IPS DF 19.7 (cell line): ENCODE results near the gene CNIH3.
"Not testable (repeated sequence)": the region's sequence is repeated elsewhere in the genome, so short reads cannot be mapped to it uniquely, and the experiment has no call there.

Experiments
- DNase-seq: peaks from one replicate; pipeline ENCODE4 v3.0.0-alpha.2; 2013; ENCODE audit warnings: low read depth, low spot score

Gene CNIH3

DNA sequence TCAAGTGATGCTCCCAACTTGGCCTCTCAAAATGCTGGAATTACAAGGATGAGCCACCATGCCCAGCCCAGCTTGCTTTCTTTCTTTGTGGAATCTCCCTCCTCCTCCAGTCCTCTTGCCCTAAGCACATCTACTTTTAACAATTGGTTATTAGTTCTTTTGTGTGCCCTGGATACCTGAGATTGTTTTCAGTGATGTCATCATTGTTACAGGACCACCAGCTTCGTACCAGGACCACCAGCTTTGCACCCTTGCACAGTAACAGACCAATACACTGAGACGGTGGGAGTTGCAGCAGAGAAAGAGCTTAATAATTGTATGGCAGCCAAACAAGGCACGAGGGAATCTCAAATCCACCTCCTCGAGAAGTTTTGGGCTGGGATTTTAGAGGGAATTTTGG lies 71.3 kb downstream of the CNIH3 start:
- DNase-seq, result no peak

DNA sequence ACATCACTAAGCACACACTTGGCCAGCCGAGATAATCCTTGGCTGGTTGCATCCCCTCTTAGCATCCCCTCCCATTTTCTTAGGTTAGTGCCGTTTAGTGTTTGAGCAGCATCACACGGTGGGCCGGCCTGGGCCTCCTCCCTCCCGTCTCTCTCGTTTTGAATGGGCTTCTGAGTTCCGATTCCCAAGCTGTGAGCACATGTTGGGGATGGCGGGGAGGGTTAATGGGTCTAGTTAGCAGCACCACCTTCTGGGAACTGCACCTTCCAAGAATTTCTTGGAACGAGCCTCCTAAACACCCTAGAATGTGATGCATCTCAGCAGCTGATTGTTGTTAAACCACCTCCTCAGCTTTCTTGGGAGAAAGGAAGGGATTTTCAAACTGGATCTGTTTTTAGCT lies 73.3 kb downstream of the CNIH3 start:
- DNase-seq, result no peak

DNA sequence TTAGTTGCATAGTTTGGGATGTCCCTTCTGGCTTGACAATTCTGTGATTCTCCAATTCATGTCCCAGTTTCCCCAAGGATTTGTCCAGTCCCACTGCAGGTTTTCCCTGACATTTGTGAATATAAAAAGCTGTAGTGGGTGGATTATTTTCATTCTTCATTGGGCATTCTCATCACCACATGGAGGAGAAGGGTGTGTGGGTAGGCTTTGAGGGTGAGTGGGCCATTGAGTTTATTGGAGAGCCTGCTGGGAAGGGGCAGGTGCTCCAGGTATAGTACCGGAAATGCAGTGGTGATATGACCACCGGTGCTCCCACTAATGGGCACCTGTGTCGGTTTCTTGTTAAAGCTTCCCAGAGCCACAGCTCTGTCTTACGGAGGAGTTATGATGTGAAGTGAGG lies 74.5 kb downstream of the CNIH3 start:
- DNase-seq, result no peak

DNA sequence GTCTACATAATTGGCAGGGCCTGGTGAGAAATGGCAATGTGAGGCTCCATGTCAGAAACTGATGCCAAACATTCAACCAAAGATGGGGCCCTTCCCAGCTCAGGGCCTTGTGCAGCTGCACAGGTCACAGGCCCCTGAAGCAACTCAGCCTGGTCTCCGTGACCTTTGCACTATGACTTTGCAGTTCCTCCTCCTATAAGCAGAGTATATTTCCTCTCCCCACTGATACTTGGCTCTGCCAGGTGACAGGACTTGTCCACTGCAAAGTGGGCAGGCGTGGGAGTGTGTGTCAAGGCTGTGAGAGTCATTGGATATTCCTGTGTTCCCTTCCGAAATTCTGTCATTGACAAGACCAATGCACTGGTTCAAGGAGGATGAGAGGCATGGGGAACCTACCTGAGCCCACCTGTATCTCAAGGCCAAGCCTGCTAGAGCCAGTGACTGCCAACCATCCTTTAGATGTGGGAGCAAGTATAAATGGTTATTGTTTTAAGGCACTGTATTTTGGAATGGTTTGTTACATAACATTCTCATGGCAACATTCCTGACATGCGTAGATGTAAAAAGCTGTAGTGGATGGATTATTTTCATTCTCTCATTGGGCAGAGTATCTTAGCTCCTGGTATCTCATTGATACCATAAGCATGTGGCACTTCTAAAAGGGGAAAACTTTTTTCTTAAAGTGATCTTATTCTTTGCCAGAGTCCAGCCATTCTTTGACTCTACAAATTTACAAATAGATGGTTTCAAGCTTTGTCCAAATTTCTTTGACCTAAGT lies 75.2 kb downstream of the CNIH3 start:
- no peak for DNase-seq

DNA sequence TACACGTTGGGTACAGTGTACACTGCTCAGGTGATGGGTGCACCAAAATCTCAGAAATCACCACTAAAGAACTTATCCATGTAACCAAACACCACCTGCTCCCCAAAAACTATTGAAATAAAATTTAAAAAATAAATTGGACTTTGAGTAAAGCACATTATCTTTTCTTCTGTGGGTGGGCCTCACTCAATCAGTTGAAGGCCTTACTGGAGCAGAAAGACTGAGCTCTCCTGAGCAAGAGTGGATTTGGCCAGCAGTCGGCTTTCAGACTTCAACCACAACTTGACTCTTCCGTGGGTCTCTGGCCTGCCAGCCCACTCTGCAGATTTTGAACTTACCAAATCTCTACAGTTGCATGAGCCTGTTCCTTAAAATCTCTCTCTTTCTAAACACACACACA lies 78.9 kb downstream of the CNIH3 start:
- DNase-seq, result no peak

DNA sequence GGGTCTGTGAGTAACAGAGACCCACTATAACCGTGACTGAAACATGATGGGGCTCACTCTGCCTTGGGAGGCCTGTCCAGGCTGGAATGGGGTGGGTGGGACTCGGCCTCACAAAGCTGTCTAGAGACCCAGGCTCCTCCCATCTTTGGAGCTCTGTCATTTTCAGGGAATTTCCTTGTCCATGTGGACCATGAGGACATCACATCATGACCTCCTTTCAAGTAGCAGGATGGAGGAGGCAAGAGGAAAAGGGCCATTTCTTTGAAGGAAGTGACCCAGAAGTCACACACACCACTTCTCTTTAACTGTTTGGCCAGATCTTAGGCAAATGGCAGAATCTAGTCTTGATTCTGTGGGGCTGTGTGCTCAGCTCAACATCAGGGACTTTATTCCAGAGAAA lies 79.9 kb downstream of the CNIH3 start:
- no peak for DNase-seq

DNA sequence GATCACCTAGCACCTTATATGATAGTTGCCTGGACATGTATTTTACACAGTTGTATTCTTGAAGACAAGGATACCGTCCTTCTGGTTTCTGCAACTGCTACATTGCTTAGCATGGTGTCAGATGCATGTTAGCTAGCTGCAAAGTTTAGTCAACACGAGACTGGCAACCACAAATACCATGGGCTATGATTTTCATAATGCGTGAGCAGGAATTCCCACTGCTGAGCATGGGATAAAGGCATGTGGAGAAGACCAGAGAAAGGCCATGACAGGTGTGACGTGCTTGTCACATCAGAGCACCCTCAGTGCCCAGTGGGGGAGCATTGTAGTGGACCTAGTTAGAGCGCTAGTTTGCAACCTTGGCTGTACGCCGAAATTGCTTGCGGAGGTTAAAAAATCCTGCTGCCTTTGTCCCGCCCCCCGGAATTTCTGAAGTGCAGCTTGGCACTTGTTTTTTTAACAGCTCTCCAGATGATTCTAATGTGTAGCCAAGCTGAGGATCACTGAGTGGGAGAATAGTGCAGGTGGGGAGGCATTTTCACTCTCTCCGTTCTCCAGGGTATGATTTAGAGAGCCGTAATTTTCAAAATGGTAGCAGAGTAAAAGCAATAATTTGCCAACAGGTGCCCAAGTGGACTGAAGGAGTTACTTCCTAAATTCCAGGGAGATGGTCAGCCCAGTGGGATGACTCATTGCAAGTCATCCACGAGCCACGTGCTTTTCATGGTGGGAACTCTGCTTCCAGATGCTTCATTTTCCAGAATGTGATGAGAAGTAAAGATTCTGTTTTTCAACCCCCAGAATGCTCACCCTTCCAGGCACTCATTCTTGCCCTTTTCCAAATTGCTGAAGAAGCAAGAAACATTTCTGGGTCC lies 81.0 kb downstream of the CNIH3 start:
- no peak for DNase-seq

DNA sequence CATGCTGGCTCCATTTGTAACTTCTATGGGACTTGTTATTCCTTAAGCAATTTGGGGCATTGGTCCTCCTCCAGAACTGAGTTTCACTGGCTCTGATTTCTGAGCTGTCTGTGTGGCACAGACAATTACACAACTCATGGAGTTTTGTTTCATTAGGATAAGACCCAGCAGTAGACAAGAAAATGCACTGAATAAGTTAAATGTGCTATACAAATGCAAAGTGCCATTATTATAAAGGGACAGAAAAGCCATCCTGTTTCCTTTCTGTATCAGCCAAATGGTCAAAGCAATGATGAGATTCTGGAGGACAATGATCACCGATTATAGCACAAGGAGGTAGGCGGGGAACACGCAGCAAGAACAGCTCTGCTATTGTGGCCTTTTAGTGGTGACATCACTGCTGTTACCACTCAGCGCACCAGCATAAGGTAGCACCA lies 81.9 kb downstream of the CNIH3 start:
- no peak for DNase-seq

DNA sequence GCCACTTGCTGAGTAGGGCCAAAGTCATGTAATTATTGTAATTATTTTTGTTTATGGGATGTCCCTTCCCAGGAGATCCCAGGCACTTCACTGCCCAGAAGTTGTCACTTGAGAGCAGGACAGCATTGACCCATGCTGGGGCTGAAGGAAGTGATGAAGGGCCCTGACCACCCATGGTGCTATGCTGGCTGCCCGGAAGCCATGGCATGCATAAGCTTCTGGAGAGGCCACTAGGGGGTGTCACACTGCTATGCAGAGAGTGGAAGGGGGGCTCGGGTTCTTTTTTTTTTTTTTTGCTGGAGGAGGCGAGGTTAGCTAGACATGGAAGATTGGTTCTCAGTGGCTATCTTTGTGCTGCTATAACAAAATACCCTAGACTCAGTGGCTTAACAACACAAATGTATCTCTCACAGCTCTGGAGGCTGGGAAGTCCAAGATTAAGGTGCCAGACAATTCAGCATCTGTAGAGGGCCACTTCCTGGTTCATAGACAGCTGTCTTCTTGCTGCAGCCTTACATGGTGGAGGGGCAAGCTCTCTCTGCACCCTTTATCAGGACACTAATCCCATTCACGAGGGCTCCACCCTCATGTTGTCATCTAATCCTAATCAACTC lies 84.9 kb downstream of the CNIH3 start:
- peak; percentile 9 for DNase-seq

DNA sequence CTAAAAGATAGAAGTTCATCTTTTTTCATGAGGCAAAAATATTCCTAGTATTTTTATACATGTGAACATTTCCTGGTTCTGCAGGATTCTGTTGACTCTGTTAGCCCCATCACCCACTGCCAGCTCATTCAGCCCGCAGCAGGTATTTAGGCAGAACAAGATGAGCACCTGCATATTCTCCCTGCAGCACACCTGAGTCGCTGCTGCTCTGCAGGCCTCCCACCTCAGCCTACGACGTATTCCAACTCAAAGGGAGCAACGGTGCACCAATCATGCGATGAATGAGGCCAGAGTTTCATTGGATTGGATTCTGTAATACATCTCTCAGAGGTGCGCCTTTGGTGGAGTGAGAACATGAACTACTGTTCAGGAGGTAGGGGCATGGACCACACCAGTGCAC lies 87.6 kb downstream of the CNIH3 start:
- DNase-seq, result no peak

DNA sequence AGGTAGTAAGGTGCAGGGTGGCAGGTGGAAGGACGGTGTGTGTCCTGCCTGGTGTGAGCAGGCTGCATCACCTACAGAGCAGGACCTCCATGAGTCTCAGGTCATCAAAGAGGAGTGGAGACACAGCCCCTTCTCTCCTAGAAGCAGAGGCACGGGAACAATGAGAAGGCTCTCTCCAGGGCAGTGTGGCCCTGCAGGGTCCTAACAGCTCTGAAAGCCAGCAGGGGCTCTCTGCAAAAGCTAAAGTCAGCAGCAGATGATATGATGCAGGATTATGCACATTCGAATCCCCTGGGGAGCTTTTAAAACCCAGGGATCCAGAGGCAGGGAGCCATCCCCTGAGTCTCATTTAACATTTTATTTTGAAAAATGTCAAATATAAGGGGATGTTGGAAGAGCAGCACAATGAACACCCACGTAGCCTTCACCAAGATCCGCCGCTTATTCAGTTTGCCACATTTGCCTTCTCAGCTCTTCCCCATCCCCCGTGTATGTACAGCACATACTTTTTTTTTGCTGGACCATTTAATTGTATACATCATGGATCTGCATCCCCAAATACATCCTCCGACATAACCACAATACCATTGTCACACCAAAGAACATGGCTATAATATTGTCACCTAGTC lies 88.1 kb downstream of the CNIH3 start:
- no peak for DNase-seq

DNA sequence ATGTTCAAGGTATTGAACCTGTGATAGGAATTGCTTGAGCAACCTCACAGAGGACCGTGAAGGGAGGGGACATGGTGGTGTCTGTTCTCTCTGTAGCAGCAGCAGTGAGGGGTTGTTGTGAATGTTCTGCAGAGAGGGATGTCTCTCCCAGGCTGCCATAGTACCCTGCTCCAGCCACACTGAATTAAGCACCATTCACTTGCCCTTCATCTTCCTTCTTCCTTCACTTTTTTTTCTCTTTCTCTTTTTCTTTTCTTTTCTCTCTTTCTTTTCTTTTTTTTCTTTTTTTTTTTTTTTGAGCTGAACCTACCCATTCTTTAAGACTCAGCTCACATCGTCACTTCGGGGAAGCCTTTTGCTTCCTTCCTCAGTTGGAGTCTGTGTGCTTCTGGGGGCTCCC lies 89.5 kb downstream of the CNIH3 start:
- no peak for DNase-seq

DNA sequence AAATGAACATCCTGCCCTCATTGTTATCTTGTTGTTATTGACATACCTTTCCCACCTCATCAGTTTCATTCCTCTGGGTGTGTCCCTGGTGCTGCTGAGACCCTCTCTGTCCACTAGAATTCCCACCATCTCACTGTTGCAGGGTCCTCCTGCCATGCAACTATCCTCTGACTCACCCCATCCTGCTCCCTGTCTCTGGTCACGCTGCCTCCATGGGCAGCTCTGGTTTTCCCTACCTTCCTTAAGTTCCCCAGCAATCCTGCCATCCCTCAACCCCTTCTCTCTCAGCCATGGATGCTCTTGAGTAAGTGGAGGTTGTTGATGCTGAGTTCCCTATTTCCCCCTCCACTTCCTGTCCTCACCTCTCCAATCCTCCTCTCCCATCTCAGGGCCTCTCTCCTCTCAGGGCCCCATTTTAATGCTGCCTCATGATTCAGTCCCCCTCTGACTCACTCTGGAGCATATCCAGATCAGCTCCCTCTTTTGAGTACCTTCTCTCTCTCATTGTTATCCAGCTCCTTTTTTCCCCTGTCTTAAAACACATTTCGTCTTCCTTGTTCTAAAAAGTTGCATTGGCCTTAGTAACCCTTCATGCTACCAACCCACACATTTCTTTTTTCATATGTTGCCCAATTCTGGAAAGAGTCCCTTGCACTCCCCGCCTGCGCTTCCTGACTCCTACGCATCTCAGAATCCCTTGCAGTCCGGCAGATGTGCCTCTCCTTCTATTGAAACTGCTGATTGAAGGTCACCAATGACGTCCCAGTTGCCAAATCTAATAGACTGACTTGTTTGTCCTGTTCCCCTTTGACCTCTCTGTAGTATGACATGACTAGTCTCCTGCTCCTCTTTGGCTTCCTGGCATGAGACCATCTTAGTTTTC lies 92.0 kb downstream of the CNIH3 start:
- no peak for DNase-seq

DNA sequence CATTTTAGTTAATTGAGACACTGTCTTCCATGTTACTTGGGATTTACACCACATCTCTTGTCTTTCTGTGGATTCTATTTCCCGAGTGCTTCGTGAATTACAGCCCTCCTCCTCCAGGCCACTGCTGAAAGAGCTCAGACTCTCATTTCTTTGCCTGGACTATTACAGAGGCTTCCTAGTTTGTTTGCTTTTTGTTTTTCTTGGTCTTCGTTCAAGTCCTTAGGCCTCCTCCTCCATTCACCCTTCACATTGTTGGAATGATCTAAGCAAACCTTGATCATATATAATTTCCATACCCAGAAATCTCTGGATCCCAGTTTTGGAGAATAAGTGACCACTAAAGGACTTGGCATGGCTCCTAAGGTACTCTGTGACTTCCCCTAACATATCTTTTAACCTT lies 94.1 kb downstream of the CNIH3 start:
- DNase-seq, result no peak

DNA sequence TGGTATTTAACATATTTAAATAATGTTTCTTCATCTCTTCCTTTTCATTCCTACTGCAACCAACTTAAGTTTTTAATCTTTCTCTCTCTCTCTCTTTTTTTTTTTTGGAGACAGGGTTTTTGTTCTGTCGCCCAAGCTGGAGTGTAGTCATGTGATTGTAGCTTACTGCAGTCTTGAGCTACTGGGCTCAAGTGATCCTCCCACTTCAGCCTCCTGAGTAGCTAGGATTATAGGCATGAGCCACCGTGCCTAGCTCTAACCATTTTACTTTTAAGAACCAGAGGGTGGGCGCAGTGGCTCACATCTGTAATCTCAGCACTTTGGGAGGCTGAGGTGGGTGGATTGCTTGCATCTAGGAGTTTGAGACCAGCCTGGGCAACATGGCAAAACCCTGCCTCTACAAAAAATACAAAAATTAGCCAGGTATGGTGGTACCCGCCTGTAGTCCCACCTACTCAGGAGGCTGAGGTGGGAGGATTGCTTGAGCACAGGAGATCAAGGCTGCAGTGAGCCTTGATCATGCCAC lies 95.2 kb downstream of the CNIH3 start:
- not testable (repeated sequence) for DNase-seq

DNA sequence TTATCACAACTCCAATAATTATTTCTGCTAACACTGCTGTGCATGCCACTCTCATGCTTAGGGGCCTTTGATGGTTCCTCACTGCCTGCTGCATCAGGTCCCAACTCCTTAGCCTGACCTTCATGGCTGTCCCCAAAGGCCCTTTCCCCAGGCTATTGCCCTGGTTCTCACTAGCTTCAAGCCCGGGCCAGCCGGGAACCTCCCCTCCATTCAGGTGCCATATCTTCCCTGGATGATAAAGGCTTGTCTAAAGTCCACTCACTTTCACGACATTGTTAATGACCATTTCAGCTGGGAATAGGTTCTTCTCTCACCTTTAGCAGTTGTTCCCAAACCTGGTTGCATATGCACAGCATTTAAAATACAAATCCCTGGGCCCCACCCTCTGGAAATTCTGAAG lies 95.8 kb downstream of the CNIH3 start:
- DNase-seq, result no peak

DNA sequence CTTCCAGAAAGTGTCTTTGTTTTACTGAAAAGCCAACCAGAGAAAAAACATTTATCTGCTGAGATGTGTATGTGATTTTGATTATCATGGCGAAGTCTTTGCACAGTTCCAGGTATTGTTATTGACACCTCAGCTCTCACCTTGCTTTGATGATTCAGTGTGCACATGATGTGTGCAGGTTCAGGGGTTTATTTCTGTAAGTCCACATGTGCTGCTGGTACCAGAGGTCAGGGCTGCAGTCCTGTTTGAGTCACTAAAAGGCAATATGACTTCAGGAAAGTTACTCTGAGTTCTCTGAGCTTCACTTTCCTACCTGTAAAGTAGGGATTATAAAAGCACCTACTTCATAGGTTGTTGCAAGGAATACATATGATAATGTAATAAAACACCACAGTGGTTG lies 97.1 kb downstream of the CNIH3 start:
- DNase-seq, result no peak

DNA sequence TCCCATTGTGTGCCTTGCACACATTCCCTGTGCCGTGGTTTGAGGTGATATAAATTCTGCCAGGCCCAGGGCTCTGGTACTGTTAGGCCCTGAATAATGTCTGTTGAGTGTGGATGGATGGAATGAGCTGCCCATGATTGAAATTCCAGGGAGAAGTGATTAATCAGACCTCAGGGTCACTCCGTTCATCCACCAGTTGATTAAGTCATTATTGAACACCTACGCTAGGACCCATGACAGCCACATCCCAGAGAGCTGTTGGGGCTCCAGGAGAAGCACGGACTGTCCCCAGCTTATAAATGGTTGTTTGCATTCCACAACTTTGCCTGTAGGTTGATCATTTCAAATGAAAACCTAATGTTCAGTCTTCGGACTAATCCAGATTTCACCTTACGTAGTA lies 98.4 kb downstream of the CNIH3 start:
- DNase-seq, result no peak

DNA sequence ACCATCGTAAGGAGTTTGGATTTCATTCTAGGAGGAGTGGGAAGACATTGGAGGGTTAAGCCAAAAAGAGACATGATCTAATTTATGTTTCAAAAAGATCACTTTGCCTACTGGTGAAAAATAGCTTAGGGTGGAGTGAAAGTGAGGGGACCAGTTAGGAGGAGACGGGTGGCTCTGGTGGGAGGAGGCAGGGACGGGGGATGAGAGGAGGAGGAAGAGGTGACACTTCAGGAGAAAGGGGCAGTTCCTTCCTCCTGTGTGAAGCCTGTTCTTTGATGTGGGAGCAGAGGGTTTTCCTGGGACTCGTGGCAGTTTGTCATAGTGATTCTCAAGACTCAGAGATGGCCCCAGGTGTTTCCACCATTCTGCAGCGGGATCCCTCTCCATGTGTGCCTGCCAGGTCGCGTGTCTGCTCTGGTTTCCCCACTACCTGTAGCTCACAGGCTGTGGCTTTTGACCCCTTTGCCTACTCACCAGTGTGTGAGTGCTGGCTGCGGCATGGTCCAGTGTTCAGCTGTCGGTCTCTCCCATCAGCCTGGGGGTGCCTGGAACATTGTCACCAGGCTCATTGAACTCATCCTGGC lies 102.4 kb downstream of the CNIH3 start:
- DNase-seq, result no peak

DNA sequence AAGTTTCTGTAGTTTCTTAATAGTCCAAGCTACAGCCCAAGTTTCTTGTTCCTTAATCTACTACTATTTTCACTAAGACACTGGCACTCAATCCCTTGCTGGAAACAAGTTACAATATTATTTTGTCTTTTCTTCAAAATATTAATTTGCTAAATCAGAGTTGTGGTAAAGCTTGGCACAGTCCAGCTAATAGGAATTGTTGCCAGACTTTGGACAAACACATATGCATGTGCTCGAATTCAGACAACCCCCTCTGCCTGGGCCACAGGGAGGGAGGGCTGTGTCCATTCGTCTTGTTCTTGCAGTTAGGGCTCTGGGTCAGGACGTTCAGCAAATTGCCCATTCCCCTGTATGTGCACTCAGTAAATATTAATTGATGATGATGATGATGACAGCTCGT lies 103.6 kb downstream of the CNIH3 start:
- no peak for DNase-seq

DNA sequence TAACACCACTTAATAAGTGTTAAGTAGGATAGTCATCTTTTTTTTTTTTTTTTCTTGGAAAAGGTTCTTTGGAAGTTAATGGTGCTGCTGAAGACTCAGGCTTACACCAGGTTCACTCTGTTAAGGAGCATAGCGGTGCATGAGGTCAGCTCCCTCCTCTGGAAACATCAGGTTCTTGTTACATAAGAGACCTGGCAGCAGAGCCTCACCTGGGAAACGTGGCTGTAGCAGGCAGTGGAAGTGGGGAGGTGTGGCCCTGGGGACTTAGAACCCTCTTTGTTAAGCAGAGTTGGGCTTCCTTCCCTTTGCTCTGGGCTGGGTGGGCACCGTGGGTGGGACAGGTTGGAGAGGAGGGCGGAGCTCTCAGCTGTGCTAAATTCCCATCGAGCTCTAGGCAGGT lies 104.1 kb downstream of the CNIH3 start:
- DNase-seq, result no peak
